GM21529 (cell line): ENCODE measurements around the gene TLR10.
A peak's percentile ranks its signal among the peaks of the same experiment; 100 is the strongest.
"Not testable (repeated sequence)": the region's sequence is repeated elsewhere in the genome, so short reads cannot be mapped to it uniquely, and the experiment has no call there.

Source experiments
- ATAC-seq: cut with Tn5 transposase; IDR thresholded peaks from one replicate; pipeline ENCODE4 v1.9.1; 2021; ENCODE audit not compliant: unreplicated experiment

The TLR10 gene, protein sequence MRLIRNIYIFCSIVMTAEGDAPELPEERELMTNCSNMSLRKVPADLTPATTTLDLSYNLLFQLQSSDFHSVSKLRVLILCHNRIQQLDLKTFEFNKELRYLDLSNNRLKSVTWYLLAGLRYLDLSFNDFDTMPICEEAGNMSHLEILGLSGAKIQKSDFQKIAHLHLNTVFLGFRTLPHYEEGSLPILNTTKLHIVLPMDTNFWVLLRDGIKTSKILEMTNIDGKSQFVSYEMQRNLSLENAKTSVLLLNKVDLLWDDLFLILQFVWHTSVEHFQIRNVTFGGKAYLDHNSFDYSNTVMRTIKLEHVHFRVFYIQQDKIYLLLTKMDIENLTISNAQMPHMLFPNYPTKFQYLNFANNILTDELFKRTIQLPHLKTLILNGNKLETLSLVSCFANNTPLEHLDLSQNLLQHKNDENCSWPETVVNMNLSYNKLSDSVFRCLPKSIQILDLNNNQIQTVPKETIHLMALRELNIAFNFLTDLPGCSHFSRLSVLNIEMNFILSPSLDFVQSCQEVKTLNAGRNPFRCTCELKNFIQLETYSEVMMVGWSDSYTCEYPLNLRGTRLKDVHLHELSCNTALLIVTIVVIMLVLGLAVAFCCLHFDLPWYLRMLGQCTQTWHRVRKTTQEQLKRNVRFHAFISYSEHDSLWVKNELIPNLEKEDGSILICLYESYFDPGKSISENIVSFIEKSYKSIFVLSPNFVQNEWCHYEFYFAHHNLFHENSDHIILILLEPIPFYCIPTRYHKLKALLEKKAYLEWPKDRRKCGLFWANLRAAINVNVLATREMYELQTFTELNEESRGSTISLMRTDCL

DNA sequence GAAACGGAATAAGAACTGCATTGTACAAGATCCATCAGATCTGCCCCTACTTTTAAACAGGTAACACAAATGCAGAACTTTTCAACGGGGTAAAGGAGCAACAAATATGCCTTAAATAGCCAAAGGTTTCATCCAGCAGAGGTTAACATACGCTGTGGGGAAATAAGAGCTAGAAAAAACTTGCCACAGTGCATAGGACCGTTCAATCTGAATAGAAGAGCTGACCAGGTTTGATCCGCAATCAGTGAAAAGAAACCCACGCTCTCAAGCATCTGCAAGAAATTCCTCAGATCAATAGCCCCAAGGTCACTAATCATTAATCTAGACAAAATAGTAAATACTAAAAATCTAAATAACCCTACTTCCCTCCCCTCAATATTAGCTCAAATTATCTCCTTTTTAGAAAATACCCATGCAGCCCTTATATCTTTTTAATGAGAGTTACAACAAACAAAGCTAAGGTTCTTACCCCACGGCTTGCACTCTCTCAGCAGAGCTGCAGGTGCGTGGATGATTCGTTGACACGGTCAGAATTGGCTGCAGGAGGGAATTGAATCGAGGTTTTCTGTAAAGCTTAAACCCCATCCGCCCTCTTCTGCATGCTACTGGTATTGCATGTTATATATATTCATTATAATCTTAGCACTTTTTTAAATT lies at the start of gene TLR10:
TLR10 (minus strand) TSS at position 539 of the 657 bp plus-strand sequence. CDS start 7,400 bp downstream, outside the sequence.
- ATAC-seq: peak; percentile 51

- ATAC-seq: no peak
These were observed 49.4 kb upstream of the TLR10 start for GRCh38 chr4:38832206-38832605.

GRCh38 chr4:38831653-38832052 lies 48.9 kb upstream of the TLR10 start:
- no peak for ATAC-seq

GRCh38 chr4:38829237-38829636 lies 46.4 kb upstream of the TLR10 start:
- ATAC-seq: no peak

DNA sequence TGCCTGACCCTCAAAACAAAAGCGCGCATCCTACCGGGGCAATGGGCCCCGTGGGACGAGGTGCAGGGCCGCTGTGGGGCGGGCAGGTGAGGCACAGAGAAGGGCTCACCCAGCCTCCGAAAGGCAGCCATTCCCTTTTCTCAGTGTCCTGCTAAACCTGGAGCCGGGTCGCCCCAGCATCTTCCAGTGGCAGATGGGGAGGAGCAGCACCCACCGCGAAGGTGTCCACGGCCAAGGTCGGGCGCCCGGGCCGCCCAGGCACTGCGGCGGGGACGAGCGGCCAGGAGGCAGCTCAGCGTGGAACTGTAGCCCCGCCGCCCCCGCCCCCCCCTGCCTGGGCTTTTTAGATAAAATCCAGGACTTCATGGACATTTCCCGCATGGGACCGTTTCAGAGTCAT lies 41.0 kb upstream of the TLR10 start:
- ATAC-seq: no peak

DNA sequence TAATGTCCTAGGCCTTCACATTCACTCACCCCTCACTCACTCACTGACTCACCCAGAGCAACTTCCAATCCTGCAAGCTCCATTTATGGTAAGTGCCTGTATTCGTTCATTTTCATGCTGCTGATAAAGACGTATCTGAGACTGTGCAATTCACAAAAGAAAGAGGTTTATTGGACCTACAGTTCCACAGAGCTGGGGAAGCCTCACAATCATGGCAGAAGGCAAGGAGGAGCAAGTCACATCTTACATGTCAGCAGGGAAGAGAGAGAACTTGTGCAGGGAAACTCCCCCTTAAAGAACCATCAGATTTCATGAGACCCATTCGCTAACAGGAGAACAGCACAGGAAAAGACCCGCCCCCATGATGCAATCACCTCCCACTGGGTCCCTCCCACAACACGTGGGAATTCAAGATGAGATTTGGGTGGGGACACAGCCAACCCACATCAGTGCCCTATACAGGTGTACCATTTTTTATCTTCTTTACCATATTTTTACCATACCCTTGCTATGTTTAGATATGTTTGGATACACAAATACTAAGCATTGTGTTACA lies 40.0 kb upstream of the TLR10 start:
- no peak for ATAC-seq

DNA sequence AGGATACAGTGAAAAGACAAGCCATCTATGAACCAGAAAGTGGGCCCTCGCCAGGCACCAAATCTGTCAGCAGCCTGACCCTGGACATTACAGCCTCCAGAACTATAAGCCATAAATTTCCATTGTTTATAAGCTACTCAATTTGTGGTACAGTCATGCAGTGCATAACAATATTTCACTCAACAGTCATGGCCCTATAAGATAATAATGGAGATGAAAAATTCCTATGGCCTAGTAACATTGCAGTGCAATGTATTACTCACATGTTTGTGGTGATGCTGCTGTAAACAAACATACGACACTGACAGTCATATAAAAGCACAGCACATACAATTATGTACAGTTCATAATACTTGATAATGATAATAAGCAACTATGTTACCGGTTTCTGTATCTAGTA lies 38.9 kb upstream of the TLR10 start:
- no peak for ATAC-seq

DNA sequence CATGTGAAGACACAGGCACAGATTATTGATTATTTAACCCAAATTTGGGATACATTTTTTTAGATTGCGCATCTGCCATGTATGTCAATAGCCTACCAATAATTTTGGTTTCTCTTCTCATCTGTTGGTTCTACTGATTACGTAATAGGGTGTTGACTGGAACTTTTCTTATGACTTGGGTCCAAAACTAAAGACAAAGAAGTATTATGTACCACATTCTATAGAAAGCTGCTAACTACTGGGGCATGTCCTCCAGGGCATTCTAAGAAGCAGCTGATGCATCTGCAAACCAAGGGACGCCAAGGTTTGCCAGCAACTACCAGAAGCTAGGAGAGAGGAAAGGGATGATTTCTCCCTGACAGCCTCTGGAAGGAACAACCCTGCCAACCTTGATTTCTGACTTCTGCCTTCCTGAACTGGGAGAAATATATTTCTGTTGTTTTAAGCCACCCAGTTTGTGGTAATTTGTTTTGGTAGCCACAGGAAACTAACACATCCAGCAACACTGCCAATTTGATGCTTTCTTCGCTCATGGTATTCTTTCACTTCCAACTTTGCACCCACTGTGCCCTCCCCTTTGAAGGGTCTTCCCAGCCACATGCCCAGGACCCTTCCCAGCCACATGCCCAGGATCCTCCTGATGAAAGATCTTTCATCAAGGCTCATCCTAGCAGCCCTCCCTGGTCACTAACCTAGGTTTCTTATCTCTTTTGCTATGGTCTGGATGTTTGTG lies 37.7 kb upstream of the TLR10 start:
- ATAC-seq: peak; percentile 54

- ATAC-seq: no peak
These were observed 36.8 kb upstream of the TLR10 start for GRCh38 chr4:38819569-38819968.

DNA sequence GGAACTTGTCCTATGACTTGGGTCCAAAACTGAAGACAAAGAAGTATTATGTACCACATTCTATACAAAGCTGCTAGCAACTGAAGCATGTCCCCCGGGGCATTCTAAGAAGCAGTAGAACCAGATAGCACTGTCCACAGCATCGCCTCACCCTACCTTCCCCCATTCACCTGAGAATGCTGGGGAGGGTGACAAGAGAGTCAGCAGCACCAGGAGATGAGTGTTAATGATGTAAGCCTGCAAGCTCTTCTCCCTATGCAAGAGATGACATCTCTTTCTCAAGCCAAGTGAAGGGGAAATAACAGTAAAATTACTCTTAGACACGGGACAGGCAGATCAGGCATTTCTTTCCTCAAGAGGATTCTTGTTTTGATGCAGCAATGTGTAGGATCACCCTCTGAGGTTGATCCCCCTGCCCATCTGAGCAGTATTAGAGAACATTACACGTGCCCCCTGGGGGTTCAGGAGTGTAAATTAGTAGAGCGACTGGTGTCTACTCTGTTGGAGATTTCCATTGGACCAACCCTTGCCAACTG lies 35.7 kb upstream of the TLR10 start:
- peak; percentile 52 for ATAC-seq

DNA sequence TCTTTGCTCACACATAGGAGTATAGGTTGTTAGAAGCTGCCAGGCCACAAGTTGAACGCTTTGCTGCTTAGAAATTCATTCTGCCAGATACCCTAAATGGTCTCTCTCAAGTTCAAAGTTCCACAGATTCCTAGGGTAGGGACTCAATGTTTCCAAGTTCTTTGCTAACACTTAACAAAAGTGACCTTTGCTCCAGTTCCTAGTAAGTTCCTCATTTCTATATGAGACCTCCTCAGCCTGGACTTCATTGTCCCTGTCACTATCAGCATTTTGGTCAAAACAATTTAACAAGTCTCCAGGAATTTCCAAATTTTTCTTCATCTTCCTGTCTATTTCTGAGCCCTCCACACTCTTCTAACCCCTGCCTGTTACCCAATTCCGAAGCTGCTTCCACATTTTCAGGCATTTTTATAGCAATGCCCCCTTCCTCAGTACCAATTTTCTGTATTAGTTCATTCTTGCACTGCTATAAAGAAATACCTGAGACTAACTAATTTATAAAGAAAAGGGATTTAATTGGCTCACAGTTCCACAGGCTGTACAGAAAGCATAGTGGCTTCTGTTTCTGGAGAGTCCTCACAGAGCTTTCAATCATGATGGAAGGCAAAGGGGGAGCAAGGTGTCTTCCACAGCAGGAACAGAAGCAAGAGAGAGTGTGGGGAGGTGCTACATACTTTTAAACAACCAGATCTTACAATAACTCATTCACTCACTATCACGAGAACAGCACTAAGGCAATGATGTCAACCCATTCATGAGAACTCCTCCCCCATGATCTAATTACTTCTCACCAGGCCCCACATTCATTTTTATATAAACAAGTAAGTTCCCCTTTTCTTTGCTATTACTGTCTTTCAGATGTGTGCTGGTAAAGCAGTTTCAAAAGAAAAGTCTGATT lies 33.3 kb upstream of the TLR10 start:
- ATAC-seq: no peak

- ATAC-seq: no peak
These were observed 31.6 kb upstream of the TLR10 start for GRCh38 chr4:38814386-38814785.

- ATAC-seq: no peak
These were observed 28.5 kb upstream of the TLR10 start for GRCh38 chr4:38811297-38811696.

DNA sequence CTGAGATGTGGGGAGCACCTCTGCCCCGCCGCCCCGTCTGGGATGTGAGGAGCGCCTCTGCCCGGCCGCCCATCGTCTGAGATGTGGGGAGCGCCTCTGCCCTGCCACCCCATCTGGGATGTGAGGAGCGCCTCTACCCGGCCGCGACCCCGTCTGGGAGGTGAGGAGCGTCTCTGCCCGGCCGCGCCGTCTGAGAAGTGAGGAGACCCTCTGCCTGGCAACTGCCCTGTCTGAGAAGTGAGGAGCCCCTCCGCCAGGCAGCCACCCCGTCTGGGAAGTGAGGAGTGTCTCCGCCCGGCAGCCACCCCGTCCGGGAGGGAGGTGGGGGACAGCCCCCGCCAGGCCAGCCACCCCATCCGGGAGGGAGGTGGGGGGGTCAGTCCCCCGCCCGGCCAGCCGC lies 24.7 kb upstream of the TLR10 start:
- ATAC-seq: not testable (repeated sequence)

DNA sequence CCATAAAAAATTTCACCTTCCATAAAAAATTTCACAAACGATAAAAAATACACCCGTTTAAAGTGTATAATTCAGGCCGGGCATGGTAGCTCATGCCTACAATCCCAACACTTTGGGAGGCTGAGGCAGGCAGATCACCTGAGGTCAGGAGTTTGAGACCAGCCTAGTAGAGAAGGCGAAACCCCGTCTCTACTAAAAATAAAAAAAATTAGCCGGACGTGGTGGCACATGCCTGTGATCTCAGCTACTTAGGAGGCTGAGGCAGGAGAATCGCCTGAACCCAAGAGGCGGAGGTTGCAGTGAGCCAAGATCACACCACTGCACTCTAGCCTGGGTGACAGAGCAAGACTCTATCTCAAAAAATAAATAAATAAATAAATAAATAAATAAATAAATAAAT lies 23.5 kb upstream of the TLR10 start:
- ATAC-seq: not testable (repeated sequence)

- ATAC-seq: peak; percentile 78
These were observed 22.8 kb upstream of the TLR10 start for GRCh38 chr4:38805530-38806145.

GRCh38 chr4:38804654-38805295 lies 22.0 kb upstream of the TLR10 start, which contains the start of gene TLR1:
Gene TLR1, minus strand, starts transcription at chr4:38804791. Its CDS starts 5,960 bp downstream, at chr4:38798831.
- no peak for ATAC-seq
